GM19023 (cell line): Measurements from ENCODE around the gene AADACL2.

Experiments used
- ATAC-seq: cut with Tn5 transposase; IDR thresholded peaks from one replicate; pipeline ENCODE4 v1.9.1; 2021; ENCODE audit warnings: mild to moderate bottlenecking, moderate library complexity; ENCODE audit not compliant: unreplicated experiment

AADACL2 gene

GRCh38 chr3:151733613-151734012 lies at the start of gene AADACL2:
AADACL2 (plus strand) TSS chr3:151733927; CDS start chr3:151734036, 109 bp downstream.
- ATAC-seq = no peak

GRCh38 chr3:151684094-151684493 lies 49.6 kb upstream of the AADACL2 start:
- no peak for ATAC-seq

- ATAC-seq = no peak
These were observed 47.5 kb upstream of the AADACL2 start for GRCh38 chr3:151686257-151686656.

GRCh38 chr3:151687076-151687475 lies 46.7 kb upstream of the AADACL2 start:
- no peak for ATAC-seq

GRCh38 chr3:151688571-151688970 lies 45.2 kb upstream of the AADACL2 start:
- no peak for ATAC-seq

GRCh38 chr3:151690645-151691044 lies 43.1 kb upstream of the AADACL2 start:
- ATAC-seq = no peak

GRCh38 chr3:151697496-151697895 lies 36.2 kb upstream of the AADACL2 start:
- no peak for ATAC-seq

- ATAC-seq = no peak
These were observed 26.5 kb upstream of the AADACL2 start for GRCh38 chr3:151707216-151707615.

- ATAC-seq = no peak
These were observed 24.9 kb upstream of the AADACL2 start for GRCh38 chr3:151708868-151709267.

- no peak for ATAC-seq
These were observed 23.9 kb upstream of the AADACL2 start for GRCh38 chr3:151709847-151710246.

- no peak for ATAC-seq
These were observed 12.4 kb upstream of the AADACL2 start for GRCh38 chr3:151721294-151721693.

GRCh38 chr3:151722856-151723255 lies 10.9 kb upstream of the AADACL2 start:
- ATAC-seq = no peak

- ATAC-seq = no peak
These were observed 8.9 kb upstream of the AADACL2 start for GRCh38 chr3:151724576-151725562.

GRCh38 chr3:151726016-151726415 lies 7.7 kb upstream of the AADACL2 start:
- no peak for ATAC-seq

GRCh38 chr3:151732861-151733260 lies 866 bp upstream of the AADACL2 start:
- no peak for ATAC-seq

- no peak for ATAC-seq
These were observed 6.9 kb downstream of the AADACL2 start for GRCh38 chr3:151740581-151740980.

GRCh38 chr3:151743855-151744254 lies 10.1 kb downstream of the AADACL2 start:
- ATAC-seq = no peak

- ATAC-seq = no peak
These were observed 16.5 kb downstream of the AADACL2 start for GRCh38 chr3:151750181-151750580.

- no peak for ATAC-seq
These were observed 17.0 kb downstream of the AADACL2 start for GRCh38 chr3:151750678-151751077.

- ATAC-seq = no peak
These were observed 17.4 kb downstream of the AADACL2 start for GRCh38 chr3:151751161-151751560.

- no peak for ATAC-seq
These were observed 20.1 kb downstream of the AADACL2 start for GRCh38 chr3:151753846-151754245.

- ATAC-seq = no peak
These were observed 27.9 kb downstream of the AADACL2 start for GRCh38 chr3:151761581-151761980.
